HG03066 (cell line): ENCODE results near the gene ACBD6.

ENCODE experiments used
- ATAC-seq: cut with Tn5 transposase; IDR thresholded peaks from one replicate; pipeline ENCODE4 v1.9.1; 2021; ENCODE audit warnings: low read depth; ENCODE audit not compliant: unreplicated experiment

The ACBD6 gene

GRCh38 chr1:180380259-180381183 is 121.9 kb downstream of the ACBD6 start:
- ATAC-seq, result no peak

GRCh38 chr1:180376800-180377199 is 125.6 kb downstream of the ACBD6 start:
- ATAC-seq, result no peak

GRCh38 chr1:180376253-180376652 is 126.1 kb downstream of the ACBD6 start:
- no peak for ATAC-seq

- ATAC-seq, result no peak
Observed at GRCh38 chr1:180372728-180373127, 129.6 kb downstream of the ACBD6 start.

DNA sequence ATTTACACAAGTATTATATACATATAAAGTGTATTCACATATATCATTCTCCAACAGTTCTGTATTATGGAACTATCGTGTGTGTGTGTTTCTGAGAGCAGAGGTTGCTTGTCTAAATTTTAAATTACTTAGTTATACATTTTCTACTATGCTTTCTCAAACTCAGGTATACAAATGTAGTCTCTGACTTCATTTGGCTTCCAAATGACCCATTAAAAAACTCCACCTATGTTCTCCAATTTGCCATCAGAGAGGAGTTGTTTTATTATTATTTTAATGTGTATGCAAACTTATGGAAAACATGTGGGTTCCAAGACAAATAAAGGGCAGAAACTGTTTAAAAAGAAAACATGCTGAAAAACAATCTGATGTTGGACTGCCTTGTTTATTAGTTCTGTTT is 131.8 kb downstream of the ACBD6 start:
- no peak for ATAC-seq

GRCh38 chr1:180370188-180370587 is 132.2 kb downstream of the ACBD6 start:
- no peak for ATAC-seq

DNA sequence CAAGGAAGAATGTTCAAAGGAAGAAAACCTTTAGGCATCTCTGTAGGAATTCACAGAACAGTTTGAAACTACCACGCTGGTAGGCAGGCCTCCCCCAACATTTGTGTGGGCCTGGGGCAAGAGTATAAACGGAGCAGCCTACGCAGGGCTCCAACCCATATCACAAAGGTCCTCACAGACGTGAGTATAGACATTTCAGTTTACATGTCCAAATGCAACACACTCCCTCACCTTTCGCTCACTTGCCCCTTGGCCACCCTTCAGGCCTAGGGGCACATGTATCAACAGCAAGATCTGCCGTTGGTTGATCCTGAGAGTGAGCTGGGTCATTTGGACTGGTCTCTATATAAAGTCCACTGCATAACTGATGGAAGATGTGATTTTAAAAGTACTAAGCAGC is 133.3 kb downstream of the ACBD6 start:
- ATAC-seq, result no peak

- ATAC-seq, result no peak
Observed at GRCh38 chr1:180366371-180367068, 135.9 kb downstream of the ACBD6 start.

GRCh38 chr1:180365039-180365438 is 137.3 kb downstream of the ACBD6 start:
- no peak for ATAC-seq

- no peak for ATAC-seq
Observed at GRCh38 chr1:180363246-180363995, 139.0 kb downstream of the ACBD6 start.

- ATAC-seq, result no peak
Observed at GRCh38 chr1:180360333-180361075, 141.9 kb downstream of the ACBD6 start.

DNA sequence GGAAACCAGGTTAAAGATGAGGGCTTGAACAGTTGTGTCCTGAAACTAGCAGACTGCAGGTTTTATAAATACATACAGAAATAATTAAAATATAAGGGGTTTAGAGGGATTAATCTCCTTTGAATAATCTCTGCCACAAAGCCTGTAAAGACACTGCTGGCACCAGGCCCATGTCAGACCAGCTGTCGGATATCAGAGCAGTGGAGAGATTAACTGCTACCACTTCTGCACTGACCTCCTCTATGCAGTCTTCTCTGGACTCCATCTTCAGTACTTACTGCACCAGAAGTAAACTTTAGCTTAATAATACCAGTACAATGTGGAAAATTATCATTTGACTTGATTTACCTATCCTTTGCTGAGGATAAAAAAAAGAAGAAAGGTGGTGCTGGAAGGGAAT is 143.7 kb downstream of the ACBD6 start:
- ATAC-seq, result no peak

- ATAC-seq, result no peak
Observed at GRCh38 chr1:180353945-180354344, 148.4 kb downstream of the ACBD6 start.

- ATAC-seq, result no peak
Observed at GRCh38 chr1:180352588-180352987, 149.8 kb downstream of the ACBD6 start.

GRCh38 chr1:180352021-180352420 is 150.4 kb downstream of the ACBD6 start:
- no peak for ATAC-seq

DNA sequence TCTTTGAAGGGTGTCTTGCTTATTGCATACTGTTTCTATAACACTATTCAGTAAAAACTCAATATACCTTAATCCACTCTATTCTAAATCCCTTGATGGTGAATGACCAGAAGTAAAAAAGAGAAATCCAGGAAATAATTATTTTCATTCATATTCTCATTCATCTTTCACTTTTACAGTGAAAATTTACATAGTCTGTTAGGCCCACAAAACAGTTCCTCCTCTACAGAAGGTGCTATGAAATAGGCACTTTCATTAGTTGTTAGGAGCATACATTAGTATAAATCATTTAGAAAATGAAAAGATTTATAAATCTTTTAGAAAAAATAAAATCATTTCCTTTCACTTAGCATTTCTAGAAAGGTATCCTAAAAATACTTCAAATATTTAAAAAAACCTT is 157.2 kb downstream of the ACBD6 start:
- ATAC-seq, result no peak

- ATAC-seq, result no peak
Observed at GRCh38 chr1:180343921-180344769, 158.2 kb downstream of the ACBD6 start.

DNA sequence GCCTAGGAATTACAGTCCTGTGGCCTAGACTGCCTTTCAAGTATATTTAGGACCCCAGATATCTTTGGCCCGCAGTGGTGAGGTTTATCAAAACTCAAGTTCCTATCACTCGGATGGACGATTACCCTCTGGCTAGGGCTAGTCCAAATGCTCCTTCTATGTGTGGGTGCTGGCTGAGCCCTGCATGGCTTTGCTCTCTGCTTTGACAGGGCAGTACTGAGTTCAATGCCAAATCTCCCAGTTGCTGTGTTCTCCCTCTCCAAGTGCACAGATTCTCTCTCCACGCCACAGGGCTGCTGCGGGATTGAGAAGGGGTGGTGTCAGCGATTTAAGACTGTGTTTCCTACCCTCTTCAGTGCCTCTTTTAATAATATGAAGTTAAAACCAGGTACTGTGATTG is 175.3 kb downstream of the ACBD6 start:
- ATAC-seq, result no peak

DNA sequence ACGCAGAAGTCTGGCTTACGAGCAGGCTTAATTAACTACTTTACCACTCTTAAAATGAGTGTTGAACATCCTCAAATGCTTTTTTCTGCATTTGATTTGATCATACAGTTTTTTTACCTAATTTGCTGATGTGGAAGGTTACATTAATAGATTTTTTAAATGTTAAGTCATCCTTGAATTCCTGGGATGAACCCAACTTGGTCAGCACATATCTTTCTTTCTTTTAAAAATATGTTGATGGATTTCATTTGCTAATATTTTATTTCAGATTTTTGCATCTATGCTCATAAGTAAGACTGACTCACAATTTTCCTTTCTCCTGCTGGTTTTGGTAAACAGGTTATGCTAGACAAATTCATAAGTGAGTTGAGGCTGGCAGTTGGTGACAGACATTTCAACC is 189.5 kb downstream of the ACBD6 start:
- ATAC-seq, result no peak
